ENCODE data around the gene CRB1. TPM values are rescaled to one million over a fixed set of nuclear protein-coding genes. Genes with fewer than 3 reads are reported as not detected.

CRB1 gene
- total and polyA plus RNA-seq, 2 donors from 2014 or later, result 0.16 to 1.2 TPM

GRCh38 chr1:197252973-197253372 lies 15.1 kb upstream of the CRB1 start:
- no peak for TF ChIP-seq CTCF (IDR thresholded peaks at IDR 0.05; ENCODE audit: borderline replicate concordance, extremely low read depth, insufficient read depth)
- Histone ChIP-seq H3K36me3 (ENCODE audit: control insufficient read depth in 2 of 3, insufficient read depth in 3 of 3, low read length in 3 of 3) (no peaks in the 10 kb centered on the region), H3K27me3 (ENCODE audit: control insufficient read depth, insufficient read depth, low read length) (no peaks in the 10 kb centered on the region), H3K4me3 (ENCODE audit: low read length in 3 of 3) (no peak overlapping the region), H3K9me3 (ENCODE audit: control insufficient read depth in 2 of 3, insufficient read depth in 1 of 3, low read length in 3 of 3) (no peaks in the 10 kb centered on the region), H3K9ac (ENCODE audit: low read length in 3 of 3) (no peak overlapping the region), H3K4me1 (ENCODE audit: control insufficient read depth in 2 of 3, insufficient read depth in 2 of 3, low read depth in 1 of 3, low read length in 3 of 3) (peaks cover 0 to 8% (median 0%) of the 10 kb centered on the region in 3 donors), H3K27ac (ENCODE audit: low read depth in 2 of 2, low read length in 2 of 2) (no peak overlapping the region)
- FAIRE-seq (no peak), DNase-seq (no peak)
- intact Hi-C loops (cut with DNase I), result no loop called here

- no peak for FAIRE-seq
- H3K27me3 ChIP-seq (ENCODE audit: control insufficient read depth, insufficient read depth, low read length), result no peaks in the 10 kb centered on the region
- no peak for DNase-seq
- no peaks in the 10 kb centered on the region for H3K9me3 ChIP-seq (ENCODE audit: control insufficient read depth in 2 of 3, insufficient read depth in 1 of 3, low read length in 3 of 3)
- no peaks in the 10 kb centered on the region for H3K36me3 ChIP-seq (ENCODE audit: control insufficient read depth in 2 of 3, insufficient read depth in 3 of 3, low read length in 3 of 3)
- H3K4me3 ChIP-seq (ENCODE audit: low read length in 3 of 3), result no peak overlapping the region
- peaks cover 0 to 8% (median 0%) of the 10 kb centered on the region in 3 donors for H3K4me1 ChIP-seq (ENCODE audit: control insufficient read depth in 2 of 3, insufficient read depth in 2 of 3, low read depth in 1 of 3, low read length in 3 of 3)
- no peak overlapping the region for H3K27ac ChIP-seq (ENCODE audit: low read depth in 2 of 2, low read length in 2 of 2)
- H3K9ac ChIP-seq (ENCODE audit: low read length in 3 of 3), result no peak overlapping the region
- intact Hi-C loops (cut with DNase I), result no loop called here
- TF ChIP-seq CTCF (IDR thresholded peaks at IDR 0.05; ENCODE audit: borderline replicate concordance, extremely low read depth, insufficient read depth), result no peak
Observed at GRCh38 chr1:197254866-197255265, 13.2 kb upstream of the CRB1 start.

- Histone ChIP-seq H3K27ac (ENCODE audit: low read depth in 2 of 2, low read length in 2 of 2) (no peak overlapping the region), H3K27me3 (ENCODE audit: control insufficient read depth, insufficient read depth, low read length) (no peaks in the 10 kb centered on the region), H3K4me3 (ENCODE audit: low read length in 3 of 3) (no peak overlapping the region), H3K36me3 (ENCODE audit: control insufficient read depth in 2 of 3, insufficient read depth in 3 of 3, low read length in 3 of 3) (no peaks in the 10 kb centered on the region), H3K9me3 (ENCODE audit: control insufficient read depth in 2 of 3, insufficient read depth in 1 of 3, low read length in 3 of 3) (no peaks in the 10 kb centered on the region), H3K4me1 (ENCODE audit: control insufficient read depth in 2 of 3, insufficient read depth in 2 of 3, low read depth in 1 of 3, low read length in 3 of 3) (no peaks in the 10 kb centered on the region), H3K9ac (ENCODE audit: low read length in 3 of 3) (no peak overlapping the region)
- intact Hi-C loops (cut with DNase I), result no loop called here
- FAIRE-seq, result no peak
- no peak for DNase-seq
- no peak for TF ChIP-seq CTCF (IDR thresholded peaks at IDR 0.05; ENCODE audit: borderline replicate concordance, extremely low read depth, insufficient read depth)
Observed at GRCh38 chr1:197264936-197265567, 3.0 kb upstream of the CRB1 start.

GRCh38 chr1:197269053-197269452 lies 1.0 kb downstream of the CRB1 start:
- no peak overlapping the region for H3K27ac ChIP-seq (ENCODE audit: low read depth in 2 of 2, low read length in 2 of 2)
- FAIRE-seq (no peak), DNase-seq (no peak)
- intact Hi-C loops (cut with DNase I), result no loop called here
- no peak overlapping the region for H3K9ac ChIP-seq (ENCODE audit: low read length in 3 of 3)
- H3K4me1 ChIP-seq (ENCODE audit: control insufficient read depth in 2 of 3, insufficient read depth in 2 of 3, low read depth in 1 of 3, low read length in 3 of 3), result no peaks in the 10 kb centered on the region
- H3K36me3 ChIP-seq (ENCODE audit: control insufficient read depth in 2 of 3, insufficient read depth in 3 of 3, low read length in 3 of 3), result no peaks in the 10 kb centered on the region
- TF ChIP-seq CTCF (IDR thresholded peaks at IDR 0.05; ENCODE audit: borderline replicate concordance, extremely low read depth, insufficient read depth), result no peak
- no peaks in the 10 kb centered on the region for H3K27me3 ChIP-seq (ENCODE audit: control insufficient read depth, insufficient read depth, low read length)
- H3K4me3 ChIP-seq (ENCODE audit: low read length in 3 of 3), result no peak overlapping the region
- no peaks in the 10 kb centered on the region for H3K9me3 ChIP-seq (ENCODE audit: control insufficient read depth in 2 of 3, insufficient read depth in 1 of 3, low read length in 3 of 3)

Measured in kidney (tissue), 14 donors.